A673 (cell line): Measurements from ENCODE around the gene SIGLEC6. TPM values are rescaled to one million over a fixed set of nuclear protein-coding genes. Genes with fewer than 3 reads are reported as not detected.

Experiments used
- BruUV-seq: library from RNA; stranded (reverse); fragments of 400-500 nt; replicated peaks from 2 replicates; lab custom pipeline; 2021; lab: Mats Ljungman, UMichigan
- CTCF ChIA-PET: fragments of 300-600 bp; sonication (Branson Sonifier 250); formaldehyde crosslinking; loops from one replicate; lab custom pipeline; 2022; ENCODE audit warnings: antibody characterized with exemption; lab: Charles Lee
- POLR2A ChIA-PET: fragments of 300-600 bp; sonication (Branson Sonifier 250); formaldehyde crosslinking; loops from one replicate; lab custom pipeline; 2022; ENCODE audit warnings: antibody characterized with exemption; ENCODE audit not compliant: low non-redundant PET; lab: Charles Lee
- DNase-seq: peaks from one replicate; pipeline ENCODE4 v3.0.0-alpha.2; 2015; ENCODE audit warnings: low spot score
- H3K27ac ChIP-seq: fragments of 200-600 bp; sonication (generic); 2 replicates; pipeline ENCODE4 v1.5.1; 2016; ENCODE audit warnings: mixed run types, low read depth, mild to moderate bottlenecking, mixed read lengths, antibody characterized with exemption, low read length; ENCODE audit not compliant: poor library complexity, severe bottlenecking
- H3K27me3 ChIP-seq: fragments of 200-600 bp; sonication (generic); replicated peaks from 2 replicates; pipeline ENCODE4 v1.6.1; 2017; ENCODE audit warnings: mixed run types, low read depth, mild to moderate bottlenecking, mixed read lengths, antibody characterized with exemption, low read length; ENCODE audit not compliant: insufficient read depth, poor library complexity
- H3K36me3 ChIP-seq: fragments of 200-600 bp; sonication (generic); 2 replicates; pipeline ENCODE4 v1.6.1; 2016; ENCODE audit warnings: mixed run types, mild to moderate bottlenecking, mixed read lengths, antibody characterized with exemption, low read length; ENCODE audit not compliant: insufficient read depth, poor library complexity, severe bottlenecking
- H3K4me1 ChIP-seq: fragments of 200-600 bp; sonication (generic); 2 replicates; pipeline ENCODE4 v1.6.1; 2017; ENCODE audit warnings: mixed run types, mild to moderate bottlenecking, mixed read lengths, antibody characterized with exemption, low read length; ENCODE audit not compliant: insufficient read depth, poor library complexity, severe bottlenecking
- H3K4me3 ChIP-seq: fragments of 200-600 bp; sonication (generic); 2 replicates; pipeline ENCODE4 v1.5.1; 2016; ENCODE audit warnings: low read depth, mixed run types, mild to moderate bottlenecking, mixed read lengths, low read length; ENCODE audit not compliant: poor library complexity, severe bottlenecking
- H3K9me3 ChIP-seq: fragments of 200-600 bp; sonication (generic); 2 replicates; pipeline ENCODE4 v1.6.1; 2016; ENCODE audit warnings: mixed run types, low read depth, mild to moderate bottlenecking, mixed read lengths, antibody characterized with exemption, low read length; ENCODE audit not compliant: poor library complexity, severe bottlenecking
- CTCF ChIP-seq: fragments of 300-800, 200-600 bp; sonication (generic); conservative IDR thresholded peaks from 2 replicates; pipeline ENCODE4 v1.5.1; 2017; ENCODE audit warnings: low read depth, mild to moderate bottlenecking, antibody characterized with exemption, low read length, moderate library complexity, mixed read lengths
- EZH2 ChIP-seq: fragments of 200-600 bp; sonication (generic); IDR thresholded peaks from 2 replicates; pipeline ENCODE4 v1.6.1; 2017; ENCODE audit warnings: borderline replicate concordance, low read depth, mild to moderate bottlenecking, mixed read lengths, antibody characterized with exemption, low read length; ENCODE audit not compliant: poor library complexity, severe bottlenecking
- intact Hi-C: fragments of 100-400 bp; cut with micrococcal nuclease; formaldehyde crosslinking; loops from one replicate; pipeline ENCODE4 v1.10.0; 2022; ENCODE audit not compliant: unreplicated experiment
- total RNA-seq: library from RNA; stranded (reverse); gene quantifications from 2 replicates; pipeline ENCODE4 v1.2.3, GENCODE V29; 2021

The SIGLEC6 gene
- total RNA-seq, 1 experiment from 2014 or later, result not detected

DNA sequence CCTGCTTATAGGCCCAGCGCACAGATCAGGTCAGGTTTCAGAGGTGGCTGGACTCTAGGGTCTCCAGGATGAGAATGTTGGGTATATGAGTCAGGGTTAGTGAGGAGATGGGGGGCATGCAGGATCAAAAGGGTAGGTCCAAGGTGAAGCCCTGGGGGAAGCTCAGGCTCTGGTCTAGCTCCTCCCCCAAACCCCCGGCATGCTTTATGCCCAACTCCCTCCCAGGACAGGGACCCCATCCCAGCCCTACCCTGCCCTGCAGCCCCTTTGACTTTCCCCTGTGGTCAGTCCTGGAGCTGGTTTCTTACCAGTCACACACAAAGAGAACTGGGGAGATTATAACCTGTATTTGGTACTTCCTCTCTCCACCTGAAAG, 62.9 kb downstream of the SIGLEC6 start:
- no peak overlapping the region for H3K4me3 ChIP-seq
- intact Hi-C loops, result no loop called here
- H3K36me3 ChIP-seq, result no peaks in the 10 kb centered on the region
- no TSS peak for BruUV-seq
- DNase-seq, result no peak
- no peaks in the 10 kb centered on the region for H3K4me1 ChIP-seq
- no peaks in the 10 kb centered on the region for H3K9me3 ChIP-seq
- ChIA-PET CTCF (interaction anchor here (0.6 kb wide), 1 partner anchor 146 kb away, joined by 3 read pairs; no protein-coding TSS in a partner anchor), POLR2A (no interaction called here)
- H3K27ac ChIP-seq, result no peak overlapping the region
- TF ChIP-seq EZH2, result no peak
- no peak for TF ChIP-seq CTCF
- H3K27me3 ChIP-seq, result peaks cover 63% of the 10 kb centered on the region

DNA sequence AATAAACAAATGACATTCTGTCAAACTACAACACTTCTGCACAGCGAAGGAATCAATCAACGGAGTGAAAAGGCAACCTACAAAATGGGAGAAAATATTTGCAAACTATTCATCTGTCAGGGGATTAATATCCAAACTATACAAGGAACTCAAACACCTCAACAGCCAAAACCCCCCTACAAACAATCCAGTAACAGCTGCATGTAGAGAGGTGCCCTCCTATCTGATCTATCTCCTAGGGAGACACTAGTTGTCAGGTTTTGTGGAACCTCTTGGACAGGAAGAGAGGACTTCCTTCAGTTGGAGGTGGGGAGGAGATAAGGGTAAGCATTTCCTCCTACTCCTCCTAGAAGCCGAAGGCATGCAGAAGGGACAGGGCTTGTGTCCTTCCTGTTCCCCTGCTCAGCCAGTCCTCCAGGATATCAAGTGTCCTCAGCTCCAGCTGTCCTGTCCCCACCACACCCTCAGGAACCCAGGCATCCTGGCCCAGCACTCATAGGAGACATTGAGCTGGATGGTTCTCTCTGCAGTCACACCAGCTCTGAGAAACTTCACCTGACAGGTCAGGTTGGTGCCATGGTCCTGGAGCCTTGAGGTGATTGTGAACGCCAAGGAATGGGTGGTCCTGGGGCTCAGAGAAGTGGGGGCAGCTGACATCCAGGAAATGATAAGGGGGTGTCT, 63.5 kb downstream of the SIGLEC6 start:
- no peaks in the 10 kb centered on the region for H3K36me3 ChIP-seq
- POLR2A ChIA-PET, result no interaction called here
- H3K9me3 ChIP-seq, result no peaks in the 10 kb centered on the region
- BruUV-seq, result no TSS peak
- no peak overlapping the region for H3K27ac ChIP-seq
- H3K27me3 ChIP-seq, result peaks cover 61% of the 10 kb centered on the region
- CTCF ChIA-PET, result interaction anchor here (0.6 kb wide), 1 partner anchor 147 kb away, joined by 3 read pairs; no protein-coding TSS in a partner anchor
- no peaks in the 10 kb centered on the region for H3K4me1 ChIP-seq
- H3K4me3 ChIP-seq, result no peak overlapping the region
- TF ChIP-seq EZH2 (no peak), CTCF (no peak)
- intact Hi-C loops, result no loop called here
- no peak for DNase-seq

Other genes starting within 250 kb of the SIGLEC6 start
- gene IGLON5, start 220.0 kb downstream of the SIGLEC6 start, total RNA-seq, result 0.39 and 0.94 TPM in 2 replicates
- gene VSIG10L, start 189.5 kb downstream of the SIGLEC6 start, total RNA-seq, result 0.69 and 0.94 TPM in 2 replicates
- gene ETFB, start 165.3 kb downstream of the SIGLEC6 start, total RNA-seq, result 52.6 and 60.6 TPM in 2 replicates
- gene CLDND2, start 162.7 kb downstream of the SIGLEC6 start, total RNA-seq, result not detected in 2 replicates
- not detected in 2 replicates for gene NKG7, start 159.0 kb downstream of the SIGLEC6 start, total RNA-seq
- gene LIM2, start 143.7 kb downstream of the SIGLEC6 start, total RNA-seq, result not detected in 2 replicates
- gene C19orf84, start 141.1 kb downstream of the SIGLEC6 start, total RNA-seq, result not detected in 2 replicates
- not detected in 2 replicates for gene SIGLEC10, start 114.0 kb downstream of the SIGLEC6 start, total RNA-seq
- not detected in 2 replicates for gene SIGLEC8, start 73.2 kb downstream of the SIGLEC6 start, total RNA-seq
- not detected in 2 replicates for gene CEACAM18, start 53.1 kb downstream of the SIGLEC6 start, total RNA-seq
- not detected in 2 replicates for gene SIGLEC12, start 29.9 kb downstream of the SIGLEC6 start, total RNA-seq
- gene ZNF175, start 39.6 kb upstream of the SIGLEC6 start, total RNA-seq, result 10.4 and 15.1 TPM in 2 replicates
- gene SIGLEC5, start 98.7 kb upstream of the SIGLEC6 start, total RNA-seq, result not detected in 2 replicates
- gene SIGLEC14, start 115.2 kb upstream of the SIGLEC6 start, total RNA-seq, result not detected in 2 replicates
- gene SPACA6, start 161.7 kb upstream of the SIGLEC6 start, total RNA-seq, result 28.4 and 28.6 TPM in 2 replicates
- not detected in 2 replicates for gene HAS1, start 192.3 kb upstream of the SIGLEC6 start, total RNA-seq
- gene FPR1, start 220.2 kb upstream of the SIGLEC6 start, total RNA-seq, result not detected in 2 replicates
- not detected in 2 replicates for gene FPR2, start 229.5 kb upstream of the SIGLEC6 start, total RNA-seq